Endothelial cell of umbilical vein (primary cell): ENCODE measurements around the gene NFILZ.

Source experiments
- JUN ChIP-seq: IDR thresholded peaks from 2 replicates; pipeline ENCODE4 v1.6.1; 2011; ENCODE audit warnings: borderline replicate concordance, low read depth; ENCODE audit not compliant: insufficient read length, insufficient read depth
- TF ChIP-seq, protein P1 (sequence below), 2 donors: IDR thresholded peaks; 1 replicate in 1 of 2; 2 replicates in 1 of 2; pipeline ENCODE4 v1.5.1; 2011; ENCODE audit warnings: low read length in 2 of 2, mild to moderate bottlenecking in 2 of 2, moderate library complexity in 2 of 2, control low read depth in 1 of 2, inconsistent platforms in 1 of 2, low read depth in 1 of 2; ENCODE audit not compliant: insufficient read depth in 1 of 2; ENCODE audit errors: extremely low read depth in 1 of 2

- TF ChIP-seq, protein P1, sequence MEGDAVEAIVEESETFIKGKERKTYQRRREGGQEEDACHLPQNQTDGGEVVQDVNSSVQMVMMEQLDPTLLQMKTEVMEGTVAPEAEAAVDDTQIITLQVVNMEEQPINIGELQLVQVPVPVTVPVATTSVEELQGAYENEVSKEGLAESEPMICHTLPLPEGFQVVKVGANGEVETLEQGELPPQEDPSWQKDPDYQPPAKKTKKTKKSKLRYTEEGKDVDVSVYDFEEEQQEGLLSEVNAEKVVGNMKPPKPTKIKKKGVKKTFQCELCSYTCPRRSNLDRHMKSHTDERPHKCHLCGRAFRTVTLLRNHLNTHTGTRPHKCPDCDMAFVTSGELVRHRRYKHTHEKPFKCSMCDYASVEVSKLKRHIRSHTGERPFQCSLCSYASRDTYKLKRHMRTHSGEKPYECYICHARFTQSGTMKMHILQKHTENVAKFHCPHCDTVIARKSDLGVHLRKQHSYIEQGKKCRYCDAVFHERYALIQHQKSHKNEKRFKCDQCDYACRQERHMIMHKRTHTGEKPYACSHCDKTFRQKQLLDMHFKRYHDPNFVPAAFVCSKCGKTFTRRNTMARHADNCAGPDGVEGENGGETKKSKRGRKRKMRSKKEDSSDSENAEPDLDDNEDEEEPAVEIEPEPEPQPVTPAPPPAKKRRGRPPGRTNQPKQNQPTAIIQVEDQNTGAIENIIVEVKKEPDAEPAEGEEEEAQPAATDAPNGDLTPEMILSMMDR (IDR thresholded peaks at IDR 0.05; ENCODE audit: extremely low read depth in 1 of 2, insufficient read depth in 1 of 2, low read depth in 1 of 2, low read length in 2 of 2): no peak
- no peak for TF ChIP-seq JUN
Observed at GRCh38 chr19:8639821-8640401, 9.5 kb downstream of the NFILZ start.
